SW 1271 (cell line): ENCODE measurements around the gene TOR4A.

Experiments used
- DNase-seq, 2 experiments: peaks; one replicate each; lab custom pipeline; 2025; lab: John Stamatoyannopoulos, UW

TOR4A gene

GRCh38 chr9:137277329-137278041 is at the start of gene TOR4A:
Gene TOR4A (plus strand): TSS chr9:137277726. CDS start chr9:137278690, 964 bp downstream.
- peak; percentile 92 to 93 for DNase-seq

GRCh38 chr9:137227853-137228505 is 49.5 kb upstream of the TOR4A start:
- DNase-seq, result no peak

GRCh38 chr9:137228506-137228967 is 49.0 kb upstream of the TOR4A start:
- no peak for DNase-seq

GRCh38 chr9:137228968-137229896 is 48.3 kb upstream of the TOR4A start:
- DNase-seq, result no peak

- no peak for DNase-seq
These were observed 47.4 kb upstream of the TOR4A start for GRCh38 chr9:137229903-137230704.

- no peak for DNase-seq
These were observed 46.7 kb upstream of the TOR4A start, which contains the start of gene SLC34A3 for GRCh38 chr9:137230705-137231371. Gene SLC34A3 (plus strand): TSS chr9:137230901. CDS start chr9:137231703, 802 bp downstream.

- DNase-seq, result no peak
These were observed 46.0 kb upstream of the TOR4A start for GRCh38 chr9:137231372-137232039.

- DNase-seq, result no peak
These were observed 45.4 kb upstream of the TOR4A start for GRCh38 chr9:137232101-137232500.

GRCh38 chr9:137232510-137232909 is 45.0 kb upstream of the TOR4A start:
- DNase-seq, result no peak

GRCh38 chr9:137233143-137233980 is 44.2 kb upstream of the TOR4A start:
- DNase-seq, result no peak

- DNase-seq, result no peak
These were observed 43.4 kb upstream of the TOR4A start for GRCh38 chr9:137234055-137234697.

- no peak for DNase-seq
These were observed 42.6 kb upstream of the TOR4A start for GRCh38 chr9:137234758-137235423.

GRCh38 chr9:137235424-137236237 is 41.9 kb upstream of the TOR4A start:
- no peak for DNase-seq

GRCh38 chr9:137236238-137236935 is 41.1 kb upstream of the TOR4A start:
- DNase-seq, result peak; percentile 64 to 76

GRCh38 chr9:137236936-137237421 is 40.5 kb upstream of the TOR4A start:
- DNase-seq, result no peak
